Esophagus mucosa (tissue), 1 donor: ENCODE data around the gene DNAH2. TPM values are rescaled to one million over a fixed set of nuclear protein-coding genes. Genes with fewer than 3 reads are reported as not detected.
A peak's percentile ranks its signal among the peaks of the same experiment; 100 is the strongest.

Experiments used
- ATAC-seq: fragments of 200-7000 bp; cut with Tn5 transposase; one replicate; pipeline ENCODE4 v1.9.1; 2020
- total RNA-seq: library from RNA; stranded (reverse); gene quantifications from one replicate; pipeline ENCODE4 v1.2.4, GENCODE V29; 2023
- donor health status: DM: yes; HTN: yes; CAD: no.

DNAH2 gene
- total RNA-seq, 1 donor from 2014 or later = 0.04 TPM

- ATAC-seq = no peak
Measured at GRCh38 chr17:7840441-7840840, 122.9 kb downstream of the DNAH2 start.

- no peak for ATAC-seq
Measured at GRCh38 chr17:7840875-7841274, 123.3 kb downstream of the DNAH2 start.

- ATAC-seq = peak; percentile 64
Measured at GRCh38 chr17:7841396-7841914, 123.9 kb downstream of the DNAH2 start.

- peak; percentile 52 for ATAC-seq
Measured at GRCh38 chr17:7841915-7842379, 124.4 kb downstream of the DNAH2 start.

GRCh38 chr17:7842380-7843256, 125.1 kb downstream of the DNAH2 start:
- peak; percentile 24 for ATAC-seq

- no peak for ATAC-seq
Measured at GRCh38 chr17:7843257-7843535, 125.7 kb downstream of the DNAH2 start.

GRCh38 chr17:7843536-7844291, 126.2 kb downstream of the DNAH2 start:
- peak; percentile 48 for ATAC-seq

GRCh38 chr17:7844292-7845154, 127.0 kb downstream of the DNAH2 start:
- peak; percentile 69 for ATAC-seq

- no peak for ATAC-seq
Measured at GRCh38 chr17:7845359-7846062, 128.0 kb downstream of the DNAH2 start.

- no peak for ATAC-seq
Measured at GRCh38 chr17:7846063-7846735, 128.7 kb downstream of the DNAH2 start.

GRCh38 chr17:7846765-7847661, 129.5 kb downstream of the DNAH2 start:
- ATAC-seq = no peak

- no peak for ATAC-seq
Measured at GRCh38 chr17:7848131-7848579, 130.6 kb downstream of the DNAH2 start.

GRCh38 chr17:7848739-7849129, 131.2 kb downstream of the DNAH2 start:
- ATAC-seq = no peak

GRCh38 chr17:7849130-7849750, 131.7 kb downstream of the DNAH2 start:
- ATAC-seq = no peak

GRCh38 chr17:7849751-7850504, 132.4 kb downstream of the DNAH2 start:
- ATAC-seq = no peak

- no peak for ATAC-seq
Measured at GRCh38 chr17:7850701-7851437, 133.3 kb downstream of the DNAH2 start.

- peak; percentile 85 for ATAC-seq
Measured at GRCh38 chr17:7851438-7852261, 134.1 kb downstream of the DNAH2 start.
